ENCODE results near the gene GPX5.
"Not testable (repeated sequence)": the region's sequence is repeated elsewhere in the genome, so short reads cannot be mapped to it uniquely, and the experiment has no call there.

Gene GPX5

GRCh38 chr6:28541996-28542395, 16.3 kb downstream of the GPX5 start:
- no peak for DNase-seq (ENCODE audit: low spot score)
- TF ChIP-seq CTCF (IDR thresholded peaks at IDR 0.05; ENCODE audit: extremely low read depth, missing control alignments): no peak

GRCh38 chr6:28542440-28543296, 17.0 kb downstream of the GPX5 start:
- TF ChIP-seq CTCF (IDR thresholded peaks at IDR 0.05; ENCODE audit: extremely low read depth, missing control alignments): peak; percentile 38
- peak; percentile 52 for DNase-seq (ENCODE audit: low spot score)

GRCh38 chr6:28543651-28544610, 18.2 kb downstream of the GPX5 start:
- peak; percentile 20 for DNase-seq (ENCODE audit: low spot score)
- TF ChIP-seq CTCF (IDR thresholded peaks at IDR 0.05; ENCODE audit: extremely low read depth, missing control alignments): no peak

- no peak for TF ChIP-seq CTCF (IDR thresholded peaks at IDR 0.05; ENCODE audit: extremely low read depth, missing control alignments)
- no peak for DNase-seq (ENCODE audit: low spot score)
These were observed 20.3 kb downstream of the GPX5 start for GRCh38 chr6:28545955-28546354.

- not testable (repeated sequence) for DNase-seq (ENCODE audit: low spot score)
These were observed 21.3 kb downstream of the GPX5 start for GRCh38 chr6:28547003-28547402.

- DNase-seq (ENCODE audit: low spot score): no peak
These were observed 26.4 kb downstream of the GPX5 start for GRCh38 chr6:28551891-28552666.

More at GRCh38 chr6:28551891-28552666, 26.4 kb downstream of the GPX5 start:
- no peak for TF ChIP-seq CTCF (IDR thresholded peaks at IDR 0.05; ENCODE audit: extremely low read depth, missing control alignments)
